HL-60 (cell line): Measurements from ENCODE around the gene PTPRD.

Source experiments
- DNase-seq, 2 experiments: peaks; one replicate each; pipeline ENCODE4 v3.0.0-alpha.2; 2010 to 2020; ENCODE audit warnings: low read depth in 1 of 2, low spot score in 1 of 2
- H3K27ac ChIP-seq: fragments of 250-450 bp; sonication (Bioruptor Pico); replicated peaks from 2 replicates; pipeline ENCODE4 v1.5.1; 2020; ENCODE audit warnings: mild to moderate bottlenecking, moderate library complexity
- H3K27me3 ChIP-seq: fragments of 250-450 bp; sonication (Bioruptor Pico); 2 replicates; pipeline ENCODE4 v1.5.1; 2021; ENCODE audit warnings: mild to moderate bottlenecking, moderate library complexity; ENCODE audit not compliant: insufficient read depth, poor library complexity, severe bottlenecking
- H3K4me3 ChIP-seq: replicated peaks from 2 replicates; pipeline ENCODE4 v1.5.1; 2011; ENCODE audit warnings: mild to moderate bottlenecking, control low read depth, low read length; ENCODE audit not compliant: insufficient read depth
- GABPA ChIP-seq: IDR thresholded peaks from 2 replicates; pipeline ENCODE4 v1.6.1; 2012; ENCODE audit warnings: low read depth
- POLR2AphosphoS5 ChIP-seq: IDR thresholded peaks from 2 replicates; pipeline ENCODE4 v1.6.1; 2012; ENCODE audit warnings: low read depth
- SPI1 ChIP-seq: IDR thresholded peaks from 2 replicates; pipeline ENCODE4 v1.6.1; 2012; ENCODE audit warnings: low read depth, mild to moderate bottlenecking, borderline replicate concordance
- TF ChIP-seq, protein P1 (sequence below): IDR thresholded peaks from one replicate; pipeline ENCODE4 v1.5.1; 2011; ENCODE audit warnings: low read length, control low read depth, inconsistent platforms; ENCODE audit not compliant: insufficient read depth
- TF ChIP-seq, protein P2 (sequence below): IDR thresholded peaks from 2 replicates; pipeline ENCODE4 v1.6.1; 2012; ENCODE audit warnings: low read depth; ENCODE audit not compliant: insufficient replicate concordance

PTPRD gene

GRCh38 chr9:9799287-9799686 lies 813.5 kb downstream of the PTPRD start:
- Histone ChIP-seq H3K27me3 (no peaks in the 10 kb centered on the region), H3K4me3 (no peak overlapping the region), H3K27ac (no peak overlapping the region)
- TF ChIP-seq, protein P1, sequence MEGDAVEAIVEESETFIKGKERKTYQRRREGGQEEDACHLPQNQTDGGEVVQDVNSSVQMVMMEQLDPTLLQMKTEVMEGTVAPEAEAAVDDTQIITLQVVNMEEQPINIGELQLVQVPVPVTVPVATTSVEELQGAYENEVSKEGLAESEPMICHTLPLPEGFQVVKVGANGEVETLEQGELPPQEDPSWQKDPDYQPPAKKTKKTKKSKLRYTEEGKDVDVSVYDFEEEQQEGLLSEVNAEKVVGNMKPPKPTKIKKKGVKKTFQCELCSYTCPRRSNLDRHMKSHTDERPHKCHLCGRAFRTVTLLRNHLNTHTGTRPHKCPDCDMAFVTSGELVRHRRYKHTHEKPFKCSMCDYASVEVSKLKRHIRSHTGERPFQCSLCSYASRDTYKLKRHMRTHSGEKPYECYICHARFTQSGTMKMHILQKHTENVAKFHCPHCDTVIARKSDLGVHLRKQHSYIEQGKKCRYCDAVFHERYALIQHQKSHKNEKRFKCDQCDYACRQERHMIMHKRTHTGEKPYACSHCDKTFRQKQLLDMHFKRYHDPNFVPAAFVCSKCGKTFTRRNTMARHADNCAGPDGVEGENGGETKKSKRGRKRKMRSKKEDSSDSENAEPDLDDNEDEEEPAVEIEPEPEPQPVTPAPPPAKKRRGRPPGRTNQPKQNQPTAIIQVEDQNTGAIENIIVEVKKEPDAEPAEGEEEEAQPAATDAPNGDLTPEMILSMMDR, result no peak
- no peak for TF ChIP-seq POLR2AphosphoS5
- TF ChIP-seq GABPA, result no peak
- TF ChIP-seq SPI1, result no peak
- TF ChIP-seq, protein P2, sequence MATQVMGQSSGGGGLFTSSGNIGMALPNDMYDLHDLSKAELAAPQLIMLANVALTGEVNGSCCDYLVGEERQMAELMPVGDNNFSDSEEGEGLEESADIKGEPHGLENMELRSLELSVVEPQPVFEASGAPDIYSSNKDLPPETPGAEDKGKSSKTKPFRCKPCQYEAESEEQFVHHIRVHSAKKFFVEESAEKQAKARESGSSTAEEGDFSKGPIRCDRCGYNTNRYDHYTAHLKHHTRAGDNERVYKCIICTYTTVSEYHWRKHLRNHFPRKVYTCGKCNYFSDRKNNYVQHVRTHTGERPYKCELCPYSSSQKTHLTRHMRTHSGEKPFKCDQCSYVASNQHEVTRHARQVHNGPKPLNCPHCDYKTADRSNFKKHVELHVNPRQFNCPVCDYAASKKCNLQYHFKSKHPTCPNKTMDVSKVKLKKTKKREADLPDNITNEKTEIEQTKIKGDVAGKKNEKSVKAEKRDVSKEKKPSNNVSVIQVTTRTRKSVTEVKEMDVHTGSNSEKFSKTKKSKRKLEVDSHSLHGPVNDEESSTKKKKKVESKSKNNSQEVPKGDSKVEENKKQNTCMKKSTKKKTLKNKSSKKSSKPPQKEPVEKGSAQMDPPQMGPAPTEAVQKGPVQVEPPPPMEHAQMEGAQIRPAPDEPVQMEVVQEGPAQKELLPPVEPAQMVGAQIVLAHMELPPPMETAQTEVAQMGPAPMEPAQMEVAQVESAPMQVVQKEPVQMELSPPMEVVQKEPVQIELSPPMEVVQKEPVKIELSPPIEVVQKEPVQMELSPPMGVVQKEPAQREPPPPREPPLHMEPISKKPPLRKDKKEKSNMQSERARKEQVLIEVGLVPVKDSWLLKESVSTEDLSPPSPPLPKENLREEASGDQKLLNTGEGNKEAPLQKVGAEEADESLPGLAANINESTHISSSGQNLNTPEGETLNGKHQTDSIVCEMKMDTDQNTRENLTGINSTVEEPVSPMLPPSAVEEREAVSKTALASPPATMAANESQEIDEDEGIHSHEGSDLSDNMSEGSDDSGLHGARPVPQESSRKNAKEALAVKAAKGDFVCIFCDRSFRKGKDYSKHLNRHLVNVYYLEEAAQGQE, result no peak
- DNase-seq, result no peak

DNA sequence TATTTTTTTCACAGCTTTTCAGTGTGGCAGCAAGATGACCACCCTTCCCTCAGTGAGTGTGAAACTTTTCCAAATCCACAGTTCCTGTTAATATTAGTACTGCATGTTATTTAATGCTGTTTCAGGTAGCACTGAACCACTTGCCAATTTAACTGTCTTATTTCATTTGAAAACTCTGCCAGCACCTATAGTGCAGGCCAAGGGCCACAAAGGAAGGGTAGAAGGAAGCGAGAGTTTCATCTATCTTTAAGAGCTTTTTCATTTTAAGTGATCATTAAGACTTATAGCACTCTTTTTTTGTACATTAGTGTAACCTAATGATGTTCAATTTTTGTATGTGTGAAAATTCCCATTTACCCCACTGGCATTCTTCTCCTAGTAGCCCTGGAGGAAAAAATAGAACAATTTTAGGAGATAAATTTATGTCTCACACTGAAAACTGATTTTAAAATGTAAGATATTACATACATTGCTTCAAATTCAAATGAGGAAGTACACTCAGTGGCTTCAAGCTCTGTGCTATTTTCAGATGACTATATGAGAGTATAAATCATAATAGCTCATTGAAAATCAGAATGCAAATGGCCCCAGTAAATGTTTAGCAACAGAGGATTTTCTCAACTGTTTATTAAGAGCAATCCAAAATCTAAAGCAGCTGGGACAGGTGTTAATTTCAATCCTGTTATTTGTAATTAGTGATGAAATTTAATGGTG lies 820.5 kb downstream of the PTPRD start:
- TF ChIP-seq, protein P1, result no peak
- TF ChIP-seq POLR2AphosphoS5 (no peak), GABPA (no peak), SPI1 (no peak)
- TF ChIP-seq, protein P2, result no peak
- Histone ChIP-seq H3K27me3 (no peaks in the 10 kb centered on the region), H3K27ac (no peak overlapping the region), H3K4me3 (no peak overlapping the region)
- no peak for DNase-seq

- Histone ChIP-seq H3K4me3 (no peak overlapping the region), H3K27me3 (no peaks in the 10 kb centered on the region), H3K27ac (no peak overlapping the region)
- no peak for DNase-seq
- TF ChIP-seq GABPA (no peak), SPI1 (no peak), POLR2AphosphoS5 (no peak)
- TF ChIP-seq, protein P1, result no peak
- TF ChIP-seq, protein P2, result no peak
Measured at GRCh38 chr9:9791611-9792010, 821.2 kb downstream of the PTPRD start.
